GM21526 (cell line): ENCODE measurements around the gene TCP11.

Source experiments
- ATAC-seq: cut with Tn5 transposase; IDR thresholded peaks from one replicate; pipeline ENCODE4 v1.9.1; 2021; ENCODE audit warnings: moderate library complexity; ENCODE audit not compliant: unreplicated experiment, low FRiP score

Gene TCP11

GRCh38 chr6:35083507-35083906 is 57.6 kb downstream of the TCP11 start:
- ATAC-seq = no peak

DNA sequence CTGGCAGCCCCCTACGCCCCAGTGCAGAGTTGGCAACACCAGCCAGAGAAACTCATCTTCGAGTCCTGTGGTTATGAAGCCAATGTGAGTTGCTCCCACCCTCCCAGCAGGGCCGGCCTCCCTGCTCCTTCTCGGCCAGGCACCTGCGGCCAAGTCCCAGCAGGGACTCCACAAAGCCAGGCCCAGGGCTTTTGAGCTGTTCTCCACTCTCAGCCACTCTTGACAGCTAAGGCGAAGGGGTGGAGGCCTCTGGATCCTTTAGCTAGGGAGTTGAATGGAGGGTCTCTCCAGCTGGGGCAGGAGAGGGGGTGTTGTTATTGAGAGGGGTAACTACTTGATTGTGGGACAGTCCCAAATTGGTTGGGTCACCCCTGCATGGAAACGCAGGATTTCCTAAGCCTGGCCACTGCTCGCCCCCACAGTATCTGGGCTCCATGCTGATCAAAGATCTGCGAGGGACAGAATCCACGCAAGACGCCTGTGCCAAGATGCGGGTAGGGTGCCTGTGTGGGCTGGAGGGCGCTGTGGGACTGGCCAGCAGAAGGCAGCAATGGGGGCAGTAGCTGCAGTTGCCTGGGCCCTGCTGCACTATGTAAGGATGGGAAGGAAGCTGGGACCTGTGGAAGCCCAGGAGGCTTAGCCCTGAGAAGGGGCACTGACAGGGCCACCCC is 58.3 kb downstream of the TCP11 start:
- ATAC-seq = no peak

GRCh38 chr6:35082046-35082732 is 59.0 kb downstream of the TCP11 start:
- no peak for ATAC-seq

DNA sequence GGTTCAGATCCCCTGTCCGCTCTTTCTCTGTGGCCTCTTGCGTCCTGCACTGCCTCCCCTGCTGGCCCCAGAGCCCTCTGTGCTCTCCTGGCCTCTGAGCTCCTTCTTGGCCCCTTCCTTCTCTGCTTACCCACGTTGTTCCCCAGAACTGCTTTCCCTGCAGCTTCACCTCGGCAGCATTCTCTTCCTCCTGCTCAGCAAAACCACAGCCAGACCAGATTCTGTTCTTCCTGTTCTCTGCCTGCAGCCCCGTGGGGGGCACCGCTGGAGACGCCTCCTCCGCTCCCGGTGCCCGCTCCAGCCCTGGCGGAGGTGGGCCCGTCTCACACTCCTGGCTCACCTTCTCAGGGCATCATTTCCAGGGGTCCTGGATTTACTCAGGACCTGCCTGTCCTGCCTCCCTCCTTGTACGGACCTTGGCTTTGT is 59.7 kb downstream of the TCP11 start:
- ATAC-seq = no peak

DNA sequence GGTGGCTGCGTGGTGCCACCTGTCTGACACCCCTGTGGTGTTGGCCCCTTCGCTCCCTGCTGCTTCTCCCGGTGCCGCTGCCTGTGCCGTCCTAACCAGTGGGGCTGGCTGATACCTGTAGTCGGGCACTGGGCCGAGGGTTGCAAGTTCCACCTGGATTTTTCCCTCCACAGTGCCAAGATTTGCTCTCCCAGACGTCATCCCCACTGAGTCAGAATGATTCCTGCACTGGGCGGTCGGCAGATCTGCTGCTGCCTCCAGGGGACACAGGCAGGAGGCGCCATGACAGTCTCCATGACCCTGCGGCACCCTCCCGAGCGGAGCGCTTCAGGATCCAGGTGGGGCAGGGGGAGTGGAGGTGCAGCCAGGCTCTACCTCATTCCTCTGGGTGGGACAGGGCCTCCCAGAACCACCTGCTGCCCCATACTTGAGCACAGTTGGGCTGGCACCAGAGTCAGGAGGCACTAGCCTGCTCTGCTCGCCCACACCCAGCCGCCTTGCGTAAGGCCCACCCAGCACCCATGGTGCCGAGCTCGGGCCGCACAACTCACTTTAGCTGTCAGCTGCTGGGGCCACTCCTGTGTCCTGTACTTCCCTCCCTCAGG is 60.2 kb downstream of the TCP11 start:
- ATAC-seq = no peak

DNA sequence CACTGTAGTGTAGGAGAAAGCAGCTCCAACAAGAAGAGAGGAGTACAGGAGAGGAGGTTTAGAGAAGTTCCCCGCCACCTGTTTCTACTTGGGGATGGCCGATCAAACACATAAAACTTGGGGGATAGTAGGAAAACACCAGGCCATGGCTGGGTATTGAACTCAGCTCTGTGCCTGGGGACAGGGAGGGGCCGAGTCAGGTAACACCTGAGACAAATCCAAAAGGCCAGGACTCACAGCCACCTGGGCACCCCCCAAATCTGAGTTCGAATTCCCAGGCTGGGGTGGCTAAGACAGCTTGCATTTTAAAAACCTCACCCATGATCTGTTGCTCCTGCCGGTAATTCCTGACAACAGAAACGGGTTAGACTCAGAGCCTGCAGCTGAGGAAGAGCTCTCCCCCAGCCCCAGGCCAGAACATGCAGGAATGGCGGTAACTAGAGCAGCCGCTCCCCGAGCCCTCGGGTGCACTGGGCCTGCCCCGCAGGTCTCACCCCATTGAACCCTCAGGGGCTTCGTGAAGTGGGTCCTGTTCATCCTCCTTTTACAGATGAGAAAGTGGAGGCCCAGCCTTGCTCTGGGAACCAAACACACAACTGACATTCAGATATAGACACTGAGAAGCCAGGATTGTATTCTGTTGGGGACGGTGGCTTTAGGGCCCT is 61.0 kb downstream of the TCP11 start:
- no peak for ATAC-seq

- no peak for ATAC-seq
Measured at GRCh38 chr6:35079311-35080000, 61.7 kb downstream of the TCP11 start.

- ATAC-seq = no peak
Measured at GRCh38 chr6:35078896-35079295, 62.2 kb downstream of the TCP11 start.

DNA sequence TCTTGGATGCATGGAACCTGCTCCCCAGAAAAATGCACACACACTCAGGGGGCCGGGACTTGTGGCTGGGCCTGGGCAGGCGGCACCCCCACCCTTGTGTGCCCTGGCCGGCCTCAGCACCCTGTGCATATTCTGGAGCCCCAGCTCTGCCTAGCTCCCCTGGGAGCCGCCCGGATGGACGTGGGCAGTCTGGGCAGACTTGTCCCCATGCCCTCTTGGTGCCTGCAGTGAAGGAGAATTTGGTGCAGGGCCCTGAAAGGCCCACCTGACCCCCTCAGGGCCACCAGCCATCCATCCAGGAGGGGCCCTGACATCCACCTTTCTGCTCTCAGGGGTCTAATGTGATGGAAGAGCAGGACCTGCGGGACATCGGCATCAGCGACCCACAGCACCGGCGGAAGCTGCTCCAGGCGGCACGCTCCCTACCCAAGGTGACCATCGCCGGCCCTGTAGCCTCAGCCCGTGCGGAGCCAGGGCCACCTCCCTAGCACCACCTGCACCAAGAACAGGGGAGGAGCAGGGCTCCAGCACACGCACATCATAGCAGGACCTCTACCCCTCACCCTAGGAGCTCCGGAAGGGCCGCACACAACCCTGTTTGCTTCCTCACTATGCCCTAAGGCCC is 62.8 kb downstream of the TCP11 start:
- ATAC-seq = no peak

DNA sequence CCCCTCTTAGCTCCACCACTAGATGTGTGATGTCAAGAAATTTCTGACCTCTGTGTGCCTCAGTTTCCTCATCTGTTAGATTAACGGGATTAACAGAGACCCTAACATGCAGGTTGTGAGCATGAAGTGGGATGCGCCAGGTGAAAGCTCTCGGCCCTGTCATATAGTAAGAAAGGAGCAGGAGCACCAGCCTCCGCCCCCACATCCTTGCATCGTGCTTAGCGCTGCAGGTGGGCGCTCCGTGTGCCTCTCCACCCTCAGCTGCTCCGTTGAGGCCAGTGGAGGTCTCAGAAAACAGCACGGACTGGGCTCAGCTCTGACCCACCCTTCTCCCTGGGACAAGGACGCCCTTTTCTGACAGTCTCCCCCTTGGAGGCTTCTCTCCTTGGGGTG is 63.4 kb downstream of the TCP11 start:
- no peak for ATAC-seq

DNA sequence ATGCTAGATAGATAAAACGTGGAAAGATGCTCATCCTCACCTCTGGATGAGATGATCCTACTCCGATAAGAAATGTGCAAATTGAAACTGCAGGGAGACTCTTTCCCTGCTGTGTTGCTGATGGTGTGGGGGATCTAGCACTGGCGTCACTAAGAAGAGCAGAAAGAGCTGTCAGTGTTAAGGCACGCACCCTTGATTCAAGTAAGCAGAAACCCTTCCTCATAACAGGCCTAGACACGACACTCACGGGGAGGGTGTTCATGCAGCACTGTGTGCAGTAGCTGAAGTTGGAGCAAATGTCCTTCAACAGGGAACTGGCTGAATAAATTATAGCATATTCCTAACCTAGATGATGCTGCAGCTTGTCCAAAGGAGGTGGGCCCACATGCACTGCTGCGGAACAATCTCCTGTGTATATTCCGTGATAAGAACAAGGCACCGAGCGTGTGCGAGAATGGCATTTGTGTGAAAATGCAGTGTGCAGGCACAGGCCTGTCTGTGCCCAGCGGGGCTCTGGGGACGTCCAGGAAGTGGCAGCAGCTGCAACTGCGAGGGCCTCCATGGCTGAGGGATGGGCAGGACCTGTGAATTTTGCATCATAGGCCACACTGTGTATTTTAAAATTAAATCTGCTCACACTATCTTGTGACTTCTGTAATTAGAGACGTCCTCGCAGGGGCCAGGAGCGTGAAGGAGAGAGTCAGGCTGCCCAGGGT is 64.0 kb downstream of the TCP11 start:
- ATAC-seq = no peak

GRCh38 chr6:35073766-35074471 is 67.2 kb downstream of the TCP11 start:
- no peak for ATAC-seq

DNA sequence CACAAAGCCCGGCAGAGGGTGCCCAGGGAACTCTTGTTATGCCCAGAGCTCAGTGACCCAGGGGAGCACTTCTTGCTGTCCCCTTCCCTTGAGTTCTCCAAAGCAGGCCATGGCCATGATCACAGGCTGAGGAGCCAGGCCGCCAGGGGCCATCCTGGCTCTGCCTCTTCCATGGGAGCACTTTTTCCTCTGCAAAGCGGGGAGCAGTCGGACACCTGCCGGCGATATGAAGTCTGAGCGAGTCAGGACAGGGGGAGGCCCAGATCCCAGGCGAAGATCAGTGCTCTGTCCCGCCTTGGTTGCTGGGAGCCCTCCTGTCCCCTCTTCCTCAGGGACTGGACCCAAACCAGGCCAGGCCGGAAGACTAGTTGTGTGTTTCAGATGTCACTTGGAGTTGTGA is 67.9 kb downstream of the TCP11 start:
- ATAC-seq = no peak

DNA sequence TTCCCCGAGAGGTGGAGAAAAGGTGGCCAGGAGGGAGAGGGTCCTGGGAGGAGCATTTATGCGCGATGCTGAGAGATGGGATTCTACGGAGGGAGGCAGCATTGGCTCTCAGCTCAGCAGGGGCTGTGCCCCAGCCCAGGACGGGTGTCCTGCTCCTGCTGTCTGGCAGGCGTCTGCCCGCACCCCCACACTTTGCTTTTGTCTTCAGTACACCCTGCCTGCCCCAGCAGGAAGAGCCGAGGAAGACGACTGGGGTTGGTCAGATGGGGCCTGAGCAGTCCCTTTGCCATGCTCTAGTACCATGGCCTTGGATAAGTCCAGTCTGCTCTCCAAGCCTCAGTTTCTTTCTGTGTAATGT is 68.5 kb downstream of the TCP11 start:
- ATAC-seq = no peak

DNA sequence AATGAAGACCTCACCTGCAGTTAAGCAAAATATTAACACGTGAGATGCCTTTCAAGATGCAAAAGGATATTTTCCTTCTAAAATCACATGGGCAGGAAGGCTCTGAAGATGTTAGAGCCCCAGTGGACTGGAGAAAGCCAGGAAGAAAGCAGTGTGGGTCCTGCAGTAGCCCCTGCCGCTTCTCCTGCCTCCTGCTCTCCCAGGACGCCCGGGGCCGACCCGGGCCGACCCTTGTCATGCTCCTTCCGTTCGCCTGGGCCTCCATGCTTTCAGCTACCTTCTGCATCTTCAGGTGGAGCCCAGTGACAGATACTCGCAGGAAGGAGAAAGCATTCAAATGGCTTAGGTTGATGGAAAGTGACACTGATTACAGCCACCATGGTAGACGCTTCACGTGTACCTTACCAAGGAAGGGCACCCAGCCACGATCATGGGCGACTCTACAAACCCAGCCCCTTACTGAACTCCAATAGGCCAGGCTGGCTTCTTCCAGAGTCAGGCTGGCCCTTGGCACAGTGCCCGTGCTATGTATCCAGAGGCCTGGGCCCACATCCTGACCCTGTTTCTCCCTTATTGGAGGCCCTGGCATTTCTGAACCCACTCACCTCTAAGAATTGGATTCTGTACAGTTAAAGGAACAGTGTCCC is 69.0 kb downstream of the TCP11 start:
- no peak for ATAC-seq

DNA sequence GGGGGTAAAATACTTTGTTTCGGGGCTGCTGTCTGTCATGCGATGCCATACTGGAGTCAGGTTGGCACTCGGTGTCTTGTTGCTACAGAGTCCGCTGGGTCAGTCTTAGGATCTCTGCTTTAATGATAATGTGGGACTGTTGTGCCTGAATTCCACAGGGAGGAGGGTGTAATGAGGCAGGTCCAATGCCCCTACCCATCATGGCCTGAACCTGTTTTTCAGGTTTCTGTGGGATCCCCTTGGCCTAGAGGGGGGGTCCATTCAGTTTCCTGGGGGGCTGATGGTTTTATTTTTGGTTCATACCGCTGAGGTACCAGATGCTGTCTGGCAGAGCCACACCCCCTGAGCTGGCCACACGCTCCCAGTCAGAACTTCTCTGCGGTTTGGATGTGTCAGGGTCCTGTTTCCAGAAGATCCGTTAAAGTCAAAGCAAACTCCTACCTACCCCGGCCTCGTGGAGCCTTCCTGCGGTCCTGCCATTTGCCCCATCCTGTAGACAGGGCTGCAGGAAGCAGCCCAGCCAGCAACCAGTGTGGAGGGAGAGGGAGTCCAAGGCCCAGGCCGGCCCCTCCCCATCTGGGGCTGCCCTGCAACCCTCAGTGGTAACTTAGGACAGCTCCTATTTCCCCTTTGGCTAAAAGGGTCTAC is 69.7 kb downstream of the TCP11 start:
- no peak for ATAC-seq

DNA sequence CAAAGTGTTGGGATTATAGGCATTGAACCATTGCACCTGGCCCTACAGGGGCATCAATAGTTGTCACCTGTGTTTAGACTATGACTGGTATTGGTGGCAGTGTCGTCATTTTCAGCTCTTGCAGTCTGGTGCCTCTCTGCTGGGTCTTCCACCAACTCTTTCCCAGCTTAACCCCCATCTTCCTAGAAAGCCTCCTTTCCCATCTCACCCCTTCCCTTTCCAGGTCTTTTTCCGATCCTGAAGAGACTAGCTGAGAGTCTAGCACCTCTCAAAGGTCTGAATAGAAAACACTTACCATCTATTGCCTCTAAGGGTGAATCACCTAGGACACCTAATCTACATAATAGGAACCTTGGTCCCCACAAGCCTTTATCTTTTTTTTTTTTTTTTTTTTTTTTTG is 71.0 kb downstream of the TCP11 start:
- ATAC-seq = no peak

DNA sequence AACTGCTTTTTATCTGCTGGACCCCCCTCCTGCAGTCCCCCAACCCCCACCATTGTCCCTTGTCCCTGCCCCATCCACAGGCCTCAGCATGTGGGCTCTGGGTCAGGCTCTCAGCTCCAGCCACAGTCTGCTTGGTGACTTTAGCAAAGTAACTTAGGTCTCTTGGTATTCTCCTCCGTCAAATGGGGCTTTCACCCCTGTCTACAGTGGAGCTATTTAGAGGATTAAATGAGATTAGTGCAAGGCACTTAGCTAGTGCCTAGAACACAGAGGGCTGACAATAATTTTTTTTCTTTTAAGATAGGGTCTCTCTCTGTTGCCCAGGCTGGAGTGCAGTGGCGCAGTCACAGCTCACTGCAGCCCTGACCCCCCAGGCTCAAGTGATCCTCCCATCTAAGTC is 71.9 kb downstream of the TCP11 start:
- no peak for ATAC-seq
